ENCODE measurements around the gene KSR1. TPM values are rescaled to one million over a fixed set of nuclear protein-coding genes. Genes with fewer than 3 reads are reported as not detected.

The KSR1 gene
- total and polyA plus RNA-seq, 10 of the 15 experiments (the other 5 are each of a cell fraction or from before 2014, with no cell fraction given) = 0.97 to 66.6 (median 22.9) TPM

DNA sequence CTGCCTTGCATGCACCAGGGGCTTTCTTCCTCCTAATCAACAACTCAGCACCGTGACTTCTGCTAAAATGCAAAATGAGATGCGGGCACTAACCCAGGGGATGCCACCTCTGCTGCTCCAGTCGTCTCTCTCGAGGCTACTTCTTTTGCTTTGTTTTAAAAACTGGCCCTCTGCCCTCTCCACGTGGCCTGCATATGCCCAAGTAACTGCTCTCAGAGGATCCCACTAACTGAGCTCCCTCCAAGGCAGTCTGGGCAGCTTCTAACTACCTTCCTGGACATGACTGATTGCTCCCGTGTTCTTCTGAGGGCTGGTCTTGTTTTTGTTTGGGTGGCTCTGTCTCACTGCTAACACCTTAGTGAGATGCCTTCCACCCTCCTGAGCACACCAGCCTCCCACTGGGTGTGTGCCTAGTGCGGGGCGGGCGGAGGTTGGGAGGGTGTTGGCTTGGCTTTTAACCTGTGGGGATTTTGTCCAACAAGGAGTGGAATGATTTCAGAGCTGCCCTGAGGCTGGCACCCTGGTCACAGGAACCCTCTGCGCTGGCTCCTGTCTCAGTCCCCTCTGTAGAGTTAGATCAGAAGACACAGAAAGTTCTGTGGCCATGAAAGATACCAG, 165.8 kb downstream of the KSR1 start:
- intact Hi-C loops (cut with micrococcal nuclease; ENCODE audit: unreplicated experiment) = no loop called here
- Histone ChIP-seq H3K9ac (ENCODE audit: control insufficient read depth, insufficient read depth, low read length) (no peak overlapping the region), H3K27ac (ENCODE audit: control insufficient read depth, insufficient read depth) (no peak overlapping the region), H3K36me3 (ENCODE audit: control insufficient read depth in 2 of 2, insufficient read depth in 2 of 2, low read length in 1 of 2) (peaks cover 19 to 41% of the 10 kb centered on the region in 2 experiments), H3K4me1 (ENCODE audit: control insufficient read depth, insufficient read depth, low read length) (no peaks in the 10 kb centered on the region), H3K4me2 (ENCODE audit: control insufficient read depth, insufficient read depth) (no peak overlapping the region), H3K79me2 (ENCODE audit: control insufficient read depth, insufficient read depth, low read length) (no peaks in the 10 kb centered on the region), H3K27me3 (replicated peaks in 1 of 2; ENCODE audit: control insufficient read depth in 2 of 2, insufficient read depth in 2 of 2, low read length in 1 of 2) (no peaks in the 10 kb centered on the region), H3K9me3 (replicated peaks; ENCODE audit: control insufficient read depth, insufficient read depth, low read length) (no peaks in the 10 kb centered on the region; the same call in 2 of the 3 replicates), H4K20me1 (ENCODE audit: control insufficient read depth, insufficient read depth) (no peaks in the 10 kb centered on the region), H3K4me3 (no peak overlapping the region), H2AFZ (ENCODE audit: control insufficient read depth, low read depth, low read length) (no peak overlapping the region)
- BruUV-seq (replicated peaks) = no TSS peak
- ATAC-seq = no peak
- in situ Hi-C loops (cut with MboI) = no loop called here
- SMC1A ChIA-PET (ENCODE audit: uncharacterized antibody, unreplicated experiment) = no interaction called here
- TF ChIP-seq WRNIP1 (IDR thresholded peaks at IDR 0.05; ENCODE audit: borderline replicate concordance, low read depth, low read length) (no peak), TCF3 (IDR thresholded peaks at IDR 0.05; ENCODE audit: borderline replicate concordance, insufficient read depth, low read depth, low read length) (no peak), NBN (IDR thresholded peaks at IDR 0.05) (no peak), SUPT20H (IDR thresholded peaks at IDR 0.05; ENCODE audit: borderline replicate concordance, control insufficient read depth, low read depth, low read length) (no peak), CHD4 (IDR thresholded peaks at IDR 0.05) (no peak), ZNF274 (IDR thresholded peaks at IDR 0.05; ENCODE audit: insufficient read depth, insufficient read length) (no peak), NR2C1 (IDR thresholded peaks at IDR 0.05) (no peak), HCFC1 (IDR thresholded peaks at IDR 0.05; ENCODE audit: low read length) (no peak), RUNX3 (IDR thresholded peaks at IDR 0.05; ENCODE audit: low read length) (no peak), BMI1 (IDR thresholded peaks at IDR 0.05; ENCODE audit: borderline replicate concordance) (no peak), JUND (IDR thresholded peaks at IDR 0.05; ENCODE audit: low read depth, low read length) (no peak), ZZZ3 (IDR thresholded peaks at IDR 0.05; ENCODE audit: control insufficient read depth, insufficient read length, low read depth) (no peak)
- TF ChIP-seq, protein P1, sequence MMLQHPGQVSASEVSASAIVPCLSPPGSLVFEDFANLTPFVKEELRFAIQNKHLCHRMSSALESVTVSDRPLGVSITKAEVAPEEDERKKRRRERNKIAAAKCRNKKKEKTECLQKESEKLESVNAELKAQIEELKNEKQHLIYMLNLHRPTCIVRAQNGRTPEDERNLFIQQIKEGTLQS (IDR thresholded peaks at IDR 0.05; ENCODE audit: borderline replicate concordance, extremely low read depth, low read depth, low read length) = no peak
- TF ChIP-seq, protein P2, sequence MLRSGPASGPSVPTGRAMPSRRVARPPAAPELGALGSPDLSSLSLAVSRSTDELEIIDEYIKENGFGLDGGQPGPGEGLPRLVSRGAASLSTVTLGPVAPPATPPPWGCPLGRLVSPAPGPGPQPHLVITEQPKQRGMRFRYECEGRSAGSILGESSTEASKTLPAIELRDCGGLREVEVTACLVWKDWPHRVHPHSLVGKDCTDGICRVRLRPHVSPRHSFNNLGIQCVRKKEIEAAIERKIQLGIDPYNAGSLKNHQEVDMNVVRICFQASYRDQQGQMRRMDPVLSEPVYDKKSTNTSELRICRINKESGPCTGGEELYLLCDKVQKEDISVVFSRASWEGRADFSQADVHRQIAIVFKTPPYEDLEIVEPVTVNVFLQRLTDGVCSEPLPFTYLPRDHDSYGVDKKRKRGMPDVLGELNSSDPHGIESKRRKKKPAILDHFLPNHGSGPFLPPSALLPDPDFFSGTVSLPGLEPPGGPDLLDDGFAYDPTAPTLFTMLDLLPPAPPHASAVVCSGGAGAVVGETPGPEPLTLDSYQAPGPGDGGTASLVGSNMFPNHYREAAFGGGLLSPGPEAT (IDR thresholded peaks at IDR 0.05; ENCODE audit: low read depth) = no peak
- TF ChIP-seq, protein P3, sequence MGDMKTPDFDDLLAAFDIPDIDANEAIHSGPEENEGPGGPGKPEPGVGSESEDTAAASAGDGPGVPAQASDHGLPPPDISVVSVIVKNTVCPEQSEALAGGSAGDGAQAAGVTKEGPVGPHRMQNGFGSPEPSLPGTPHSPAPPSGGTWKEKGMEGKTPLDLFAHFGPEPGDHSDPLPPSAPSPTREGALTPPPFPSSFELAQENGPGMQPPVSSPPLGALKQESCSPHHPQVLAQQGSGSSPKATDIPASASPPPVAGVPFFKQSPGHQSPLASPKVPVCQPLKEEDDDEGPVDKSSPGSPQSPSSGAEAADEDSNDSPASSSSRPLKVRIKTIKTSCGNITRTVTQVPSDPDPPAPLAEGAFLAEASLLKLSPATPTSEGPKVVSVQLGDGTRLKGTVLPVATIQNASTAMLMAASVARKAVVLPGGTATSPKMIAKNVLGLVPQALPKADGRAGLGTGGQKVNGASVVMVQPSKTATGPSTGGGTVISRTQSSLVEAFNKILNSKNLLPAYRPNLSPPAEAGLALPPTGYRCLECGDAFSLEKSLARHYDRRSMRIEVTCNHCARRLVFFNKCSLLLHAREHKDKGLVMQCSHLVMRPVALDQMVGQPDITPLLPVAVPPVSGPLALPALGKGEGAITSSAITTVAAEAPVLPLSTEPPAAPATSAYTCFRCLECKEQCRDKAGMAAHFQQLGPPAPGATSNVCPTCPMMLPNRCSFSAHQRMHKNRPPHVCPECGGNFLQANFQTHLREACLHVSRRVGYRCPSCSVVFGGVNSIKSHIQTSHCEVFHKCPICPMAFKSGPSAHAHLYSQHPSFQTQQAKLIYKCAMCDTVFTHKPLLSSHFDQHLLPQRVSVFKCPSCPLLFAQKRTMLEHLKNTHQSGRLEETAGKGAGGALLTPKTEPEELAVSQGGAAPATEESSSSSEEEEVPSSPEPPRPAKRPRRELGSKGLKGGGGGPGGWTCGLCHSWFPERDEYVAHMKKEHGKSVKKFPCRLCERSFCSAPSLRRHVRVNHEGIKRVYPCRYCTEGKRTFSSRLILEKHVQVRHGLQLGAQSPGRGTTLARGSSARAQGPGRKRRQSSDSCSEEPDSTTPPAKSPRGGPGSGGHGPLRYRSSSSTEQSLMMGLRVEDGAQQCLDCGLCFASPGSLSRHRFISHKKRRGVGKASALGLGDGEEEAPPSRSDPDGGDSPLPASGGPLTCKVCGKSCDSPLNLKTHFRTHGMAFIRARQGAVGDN (IDR thresholded peaks at IDR 0.05) = no peak
- TF ChIP-seq, protein P4, sequence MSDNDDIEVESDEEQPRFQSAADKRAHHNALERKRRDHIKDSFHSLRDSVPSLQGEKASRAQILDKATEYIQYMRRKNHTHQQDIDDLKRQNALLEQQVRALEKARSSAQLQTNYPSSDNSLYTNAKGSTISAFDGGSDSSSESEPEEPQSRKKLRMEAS (IDR thresholded peaks at IDR 0.05; ENCODE audit: low read depth, low read length) = no peak
- WGBS (ENCODE audit: insufficient coverage, insufficient replicate concordance, low lambda C conversion rate, missing lambda C conversion rate) = 45% methylated on average over 10 of the region's 10 CpGs
- CTCF ChIA-PET = interaction anchor here (1.0 to 1.4 kb wide), 4 partner anchors 12 to 30 kb away, joined by 3 to 4 read pairs (median 3); no protein-coding TSS in a partner anchor
- RAD21 ChIA-PET (ENCODE audit: unreplicated experiment) = no interaction called here
- POLR2A ChIA-PET = no interaction called here
- no peak for DNase-seq (ENCODE audit: low read depth, low spot score)
- FAIRE-seq = no peak

Measured in GM12878 (cell line).